Natural killer cell treated with Interleukin-12 subunit alpha and Interleukin-12 subunit beta and Interleukin-15 and Interleukin-18, amount 100 ng/mL, for 72 hours (primary cell): ENCODE results near the gene DENND5A. TPM values are rescaled to one million over a fixed set of nuclear protein-coding genes. Genes with fewer than 3 reads are reported as not detected.
"Not testable (repeated sequence)": the region's sequence is repeated elsewhere in the genome, so short reads cannot be mapped to it uniquely, and the experiment has no call there.

ENCODE experiments used
- ATAC-seq, 2 donors: fragments of 150-1000 bp; cut with Tn5 transposase in 1 of 2; sonication (Bioruptor Pico), chemical (Tn5 transposase) in 1 of 2; 2 replicates each; pipeline ENCODE4 v1.10.0; 2021
- DNase-seq: peaks from one replicate; pipeline ENCODE4 v3.0.0; 2022; ENCODE audit warnings: low spot score
- H3K27ac Mint-ChIP-seq, 2 donors: 1 replicate in 1 of 2; 2 replicates in 1 of 2; pipeline ENCODE4 v1.8.0; 2022; ENCODE audit warnings: mixed read lengths in 2 of 2, mild to moderate bottlenecking in 1 of 2, moderate library complexity in 1 of 2
- H3K27me3 Mint-ChIP-seq, 2 donors: 1 replicate in 1 of 2; 2 replicates in 1 of 2; pipeline ENCODE4 v1.8.0; 2022; ENCODE audit warnings: mixed read lengths in 2 of 2
- H3K36me3 Mint-ChIP-seq: one replicate; pipeline ENCODE4 v1.8.0; 2022; ENCODE audit warnings: mixed read lengths
- H3K4me1 Mint-ChIP-seq, 2 donors: 1 replicate in 1 of 2; 2 replicates in 1 of 2; pipeline ENCODE4 v1.8.0; 2022; ENCODE audit warnings: low read depth in 2 of 2, mixed read lengths in 2 of 2, mild to moderate bottlenecking in 1 of 2
- H3K4me3 Mint-ChIP-seq: one replicate; pipeline ENCODE4 v1.8.0; 2022; ENCODE audit warnings: mixed read lengths
- H3K9me3 Mint-ChIP-seq: 2 replicates; pipeline ENCODE4 v1.8.0; 2022; ENCODE audit warnings: mixed read lengths
- total RNA-seq, 2 donors: library from RNA; stranded (reverse); gene quantifications; one replicate each; pipeline ENCODE4 v1.2.3, GENCODE V29; 2022

Gene DENND5A
- total RNA-seq, 2 donors from 2014 or later, result 69.8 to 200 TPM

GRCh38 chr11:9214765-9215164 lies 50.4 kb downstream of the DENND5A start:
- H3K27me3 Mint-ChIP-seq, result no peaks in the 10 kb centered on the region
- no peak for ATAC-seq
- no peaks in the 10 kb centered on the region for H3K9me3 Mint-ChIP-seq

GRCh38 chr11:9211322-9211721 lies 53.8 kb downstream of the DENND5A start:
- no peaks in the 10 kb centered on the region for H3K9me3 Mint-ChIP-seq
- no peak for ATAC-seq
- DNase-seq, result no peak

More at GRCh38 chr11:9214765-9215164, 50.4 kb downstream of the DENND5A start:
- Mint-ChIP-seq H3K27ac (no peak overlapping the region), H3K4me1 (peaks cover 23 to 30% of the 10 kb centered on the region in 2 donors), H3K36me3 (no peaks in the 10 kb centered on the region), H3K4me3 (no peak overlapping the region)
- DNase-seq, result no peak

GRCh38 chr11:9210922-9211320 lies 54.2 kb downstream of the DENND5A start:
- H3K27me3 Mint-ChIP-seq, result no peaks in the 10 kb centered on the region
- no peaks in the 10 kb centered on the region for H3K36me3 Mint-ChIP-seq
- H3K9me3 Mint-ChIP-seq, result no peaks in the 10 kb centered on the region
- H3K27ac Mint-ChIP-seq, result peak overlapping the region in 1 of 2 donors; percentile 69
- peaks cover 31 to 40% of the 10 kb centered on the region in 2 donors for H3K4me1 Mint-ChIP-seq
- peak overlapping the region; percentile 14 for H3K4me3 Mint-ChIP-seq
- DNase-seq (no peak), ATAC-seq (peak in 1 of 2 donors; percentile 61)

More at GRCh38 chr11:9211322-9211721, 53.8 kb downstream of the DENND5A start:
- Mint-ChIP-seq H3K27me3 (no peaks in the 10 kb centered on the region), H3K36me3 (no peaks in the 10 kb centered on the region), H3K4me3 (no peak overlapping the region), H3K27ac (peak overlapping the region in 1 of 2 donors; percentile 69), H3K4me1 (peaks cover 31 to 40% of the 10 kb centered on the region in 2 donors)

- Mint-ChIP-seq H3K27ac (peak overlapping the region in 1 of 2 donors; percentile 69), H3K9me3 (no peaks in the 10 kb centered on the region), H3K4me1 (peaks cover 31 to 38% of the 10 kb centered on the region in 2 donors), H3K4me3 (peak overlapping the region; percentile 14), H3K27me3 (no peaks in the 10 kb centered on the region), H3K36me3 (no peaks in the 10 kb centered on the region)
- ATAC-seq, result no peak
- no peak for DNase-seq
Measured at GRCh38 chr11:9210224-9210921, 54.8 kb downstream of the DENND5A start.

- Mint-ChIP-seq H3K4me1 (peaks cover 31 to 35% of the 10 kb centered on the region in 2 donors), H3K4me3 (peak overlapping the region; percentile 21), H3K27ac (peak overlapping the region; percentile 1 to 50)
- not testable (repeated sequence) for H3K9me3 Mint-ChIP-seq, H3K27me3 Mint-ChIP-seq, ATAC-seq, H3K36me3 Mint-ChIP-seq, DNase-seq
Measured at GRCh38 chr11:9209604-9210003, 55.5 kb downstream of the DENND5A start.

- Mint-ChIP-seq H3K4me3 (peak overlapping the region; percentile 21), H3K27ac (peak overlapping the region; percentile 1 to 50)
- DNase-seq, result no peak
Measured at GRCh38 chr11:9208726-9209501, 56.2 kb downstream of the DENND5A start.

GRCh38 chr11:9207229-9207628 lies 57.9 kb downstream of the DENND5A start:
- Mint-ChIP-seq H3K9me3 (no peaks in the 10 kb centered on the region), H3K4me1 (peaks cover 26 to 34% of the 10 kb centered on the region in 2 donors)

More at GRCh38 chr11:9208726-9209501, 56.2 kb downstream of the DENND5A start:
- peaks cover 26 to 31% of the 10 kb centered on the region in 2 donors for H3K4me1 Mint-ChIP-seq
- H3K27me3 Mint-ChIP-seq, result no peaks in the 10 kb centered on the region
- peak; percentile 54 to 65 for ATAC-seq
- H3K9me3 Mint-ChIP-seq, result no peaks in the 10 kb centered on the region
- H3K36me3 Mint-ChIP-seq, result no peaks in the 10 kb centered on the region

GRCh38 chr11:9206496-9206895 lies 58.7 kb downstream of the DENND5A start:
- peaks cover 32 to 36% of the 10 kb centered on the region in 2 donors for H3K4me1 Mint-ChIP-seq
- H3K27ac Mint-ChIP-seq, result no peak overlapping the region
- H3K4me3 Mint-ChIP-seq, result no peak overlapping the region

More at GRCh38 chr11:9207229-9207628, 57.9 kb downstream of the DENND5A start:
- H3K4me3 Mint-ChIP-seq, result no peak overlapping the region
- DNase-seq (no peak), ATAC-seq (no peak)
- no peak overlapping the region for H3K27ac Mint-ChIP-seq
- H3K27me3 Mint-ChIP-seq, result no peaks in the 10 kb centered on the region
- peaks cover 5% of the 10 kb centered on the region for H3K36me3 Mint-ChIP-seq

GRCh38 chr11:9203691-9204311 lies 61.3 kb downstream of the DENND5A start:
- ATAC-seq (no peak), DNase-seq (no peak)
- peaks cover 12 to 23% of the 10 kb centered on the region in 2 donors for H3K4me1 Mint-ChIP-seq
- H3K27me3 Mint-ChIP-seq, result no peaks in the 10 kb centered on the region
- H3K36me3 Mint-ChIP-seq, result peaks cover 5% of the 10 kb centered on the region
- H3K27ac Mint-ChIP-seq, result no peak overlapping the region
- H3K9me3 Mint-ChIP-seq, result no peaks in the 10 kb centered on the region
- H3K4me3 Mint-ChIP-seq, result no peak overlapping the region

More at GRCh38 chr11:9206496-9206895, 58.7 kb downstream of the DENND5A start:
- Mint-ChIP-seq H3K27me3 (no peaks in the 10 kb centered on the region), H3K9me3 (no peaks in the 10 kb centered on the region), H3K36me3 (peaks cover 5% of the 10 kb centered on the region)
- DNase-seq (no peak), ATAC-seq (no peak)

- DNase-seq (no peak), ATAC-seq (peak; percentile 49 to 57)
- Mint-ChIP-seq H3K9me3 (no peaks in the 10 kb centered on the region), H3K36me3 (peaks cover 5% of the 10 kb centered on the region), H3K27ac (peak overlapping the region in 1 of 2 donors; percentile 2), H3K27me3 (no peaks in the 10 kb centered on the region), H3K4me1 (peaks cover 7 to 15% of the 10 kb centered on the region in 2 donors), H3K4me3 (no peak overlapping the region)
Measured at GRCh38 chr11:9201372-9202162, 63.6 kb downstream of the DENND5A start.

- no peaks in the 10 kb centered on the region for H3K27me3 Mint-ChIP-seq
- H3K4me3 Mint-ChIP-seq, result no peak overlapping the region
- peaks cover 7 to 15% of the 10 kb centered on the region in 2 donors for H3K4me1 Mint-ChIP-seq
- no peak for DNase-seq
- H3K36me3 Mint-ChIP-seq, result peaks cover 5% of the 10 kb centered on the region
- no peak for ATAC-seq
- no peak overlapping the region for H3K27ac Mint-ChIP-seq
- no peaks in the 10 kb centered on the region for H3K9me3 Mint-ChIP-seq
Measured at GRCh38 chr11:9200471-9200870, 64.7 kb downstream of the DENND5A start.

- no peak overlapping the region for H3K4me3 Mint-ChIP-seq
- no peaks in the 10 kb centered on the region for H3K27me3 Mint-ChIP-seq
- no peaks in the 10 kb centered on the region for H3K4me1 Mint-ChIP-seq
- DNase-seq (no peak), ATAC-seq (no peak)
- no peaks in the 10 kb centered on the region for H3K36me3 Mint-ChIP-seq
- H3K27ac Mint-ChIP-seq, result no peak overlapping the region
- no peaks in the 10 kb centered on the region for H3K9me3 Mint-ChIP-seq
Measured at GRCh38 chr11:9193316-9193715, 71.8 kb downstream of the DENND5A start.

- H3K27me3 Mint-ChIP-seq, result no peaks in the 10 kb centered on the region
- H3K27ac Mint-ChIP-seq, result no peak overlapping the region
- H3K9me3 Mint-ChIP-seq, result no peaks in the 10 kb centered on the region
- H3K4me3 Mint-ChIP-seq, result no peak overlapping the region
- no peak for DNase-seq
- ATAC-seq, result no peak
- no peaks in the 10 kb centered on the region for H3K36me3 Mint-ChIP-seq
- no peaks in the 10 kb centered on the region for H3K4me1 Mint-ChIP-seq
Measured at GRCh38 chr11:9192561-9192960, 72.6 kb downstream of the DENND5A start.
